ENCODE data around the gene DOK7.

Gene DOK7

DNA sequence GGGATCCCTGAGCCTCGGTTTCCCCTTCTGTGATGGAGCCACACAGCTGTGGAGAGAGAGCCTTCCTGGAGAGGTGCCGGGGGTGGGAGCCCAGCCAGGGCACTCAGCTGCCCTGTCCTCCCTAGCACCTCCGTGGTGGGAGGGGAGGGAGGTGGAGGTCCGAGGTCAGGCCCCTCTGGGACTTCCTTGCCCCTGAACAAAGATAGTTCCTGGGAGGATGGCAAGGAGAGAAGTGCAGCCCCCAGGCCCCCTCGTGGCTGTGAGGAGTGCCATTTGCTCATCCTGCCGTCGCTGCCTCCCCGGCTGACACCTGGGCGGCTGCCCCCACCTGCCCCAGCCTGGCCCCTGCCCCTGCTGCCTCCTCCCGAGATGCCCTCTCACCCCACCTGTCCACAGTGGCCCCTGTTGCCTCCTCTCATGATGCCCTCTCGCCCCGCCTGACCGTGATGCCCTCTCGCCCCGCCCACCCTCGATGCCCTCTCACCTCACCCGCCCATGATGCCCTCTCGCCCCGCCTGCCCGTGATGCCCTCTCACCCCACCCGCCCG, 12.7 kb downstream of the DOK7 start:
- DNase-seq (ENCODE audit: low spot score), result no peak

GRCh38 chr4:3476341-3476747, 13.2 kb downstream of the DOK7 start:
- DNase-seq (ENCODE audit: low spot score), result no peak

DNA sequence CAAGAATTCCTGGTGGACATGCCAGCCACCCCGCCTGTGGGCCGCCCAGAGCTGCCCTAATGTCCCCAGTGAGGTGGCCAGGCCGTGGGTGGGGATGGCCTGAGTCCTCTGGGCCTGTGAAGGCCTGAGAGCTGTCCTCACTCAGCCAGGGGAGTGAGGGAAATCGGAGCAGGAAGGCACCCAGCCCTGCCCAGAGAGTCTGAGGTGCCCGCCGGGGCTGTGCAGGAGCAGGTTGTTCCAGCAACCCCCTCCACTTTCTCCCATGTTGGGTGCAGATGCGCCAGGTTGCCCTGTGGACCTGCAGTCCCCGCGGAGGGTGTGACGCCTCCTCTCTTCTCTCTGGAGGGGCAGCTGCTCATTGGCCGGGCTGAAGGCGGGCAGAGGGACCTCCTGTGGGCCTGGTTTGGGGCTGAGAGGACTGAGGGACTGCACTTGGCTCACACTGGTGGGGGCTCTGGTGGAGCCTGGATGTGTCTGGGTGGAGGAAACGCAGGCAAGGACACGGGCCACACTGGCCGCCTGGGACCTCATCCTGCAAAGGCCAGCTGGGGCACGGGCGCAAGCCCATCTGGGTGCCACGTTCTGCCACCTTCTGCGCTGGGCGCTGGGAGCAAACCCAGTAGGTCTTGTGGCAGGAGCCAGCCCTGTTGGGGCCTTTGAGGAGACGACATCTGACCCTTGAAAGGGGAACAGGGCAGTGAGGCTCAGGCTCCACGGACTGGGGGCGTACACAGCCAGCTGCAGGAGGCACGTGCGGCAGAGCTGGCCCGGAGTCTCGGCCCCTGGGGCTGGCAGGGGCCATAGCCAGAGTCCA, 14.0 kb downstream of the DOK7 start:
- DNase-seq (ENCODE audit: low spot score), result no peak

DNA sequence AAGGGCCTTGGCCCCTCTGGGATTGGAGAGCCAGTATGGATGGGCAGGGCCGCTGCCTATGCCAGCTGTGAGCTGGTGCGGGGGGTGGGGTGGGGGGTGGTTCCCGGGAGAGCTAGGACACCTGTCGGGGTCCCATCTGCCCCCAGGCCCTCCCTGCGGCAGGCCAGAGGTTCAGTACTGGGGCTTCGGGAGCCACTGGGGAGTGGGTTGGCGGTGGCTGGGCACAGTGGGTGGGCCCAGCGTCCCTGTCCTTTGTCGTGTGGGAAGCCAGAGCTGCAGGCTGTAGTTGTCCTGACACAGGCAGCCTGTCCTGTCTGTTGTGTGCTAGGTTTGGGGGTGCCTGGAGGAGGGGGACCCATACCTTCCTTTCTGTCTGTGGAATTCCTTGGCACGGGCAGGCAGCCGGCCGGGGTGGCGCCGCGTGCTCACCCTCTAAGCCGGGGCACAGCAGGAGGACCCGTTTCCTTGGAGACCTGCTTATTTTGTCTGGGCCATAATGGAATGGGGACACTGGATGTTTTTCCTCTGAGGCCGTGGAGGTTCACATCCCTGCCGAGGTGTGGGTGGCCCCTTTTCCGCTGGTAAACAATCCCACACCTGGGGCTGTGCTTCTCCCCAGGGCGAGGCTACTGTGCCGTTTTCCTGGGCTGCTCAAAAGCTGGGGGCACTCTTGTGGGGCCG, 14.8 kb downstream of the DOK7 start:
- no peak for DNase-seq (ENCODE audit: low spot score)

DNA sequence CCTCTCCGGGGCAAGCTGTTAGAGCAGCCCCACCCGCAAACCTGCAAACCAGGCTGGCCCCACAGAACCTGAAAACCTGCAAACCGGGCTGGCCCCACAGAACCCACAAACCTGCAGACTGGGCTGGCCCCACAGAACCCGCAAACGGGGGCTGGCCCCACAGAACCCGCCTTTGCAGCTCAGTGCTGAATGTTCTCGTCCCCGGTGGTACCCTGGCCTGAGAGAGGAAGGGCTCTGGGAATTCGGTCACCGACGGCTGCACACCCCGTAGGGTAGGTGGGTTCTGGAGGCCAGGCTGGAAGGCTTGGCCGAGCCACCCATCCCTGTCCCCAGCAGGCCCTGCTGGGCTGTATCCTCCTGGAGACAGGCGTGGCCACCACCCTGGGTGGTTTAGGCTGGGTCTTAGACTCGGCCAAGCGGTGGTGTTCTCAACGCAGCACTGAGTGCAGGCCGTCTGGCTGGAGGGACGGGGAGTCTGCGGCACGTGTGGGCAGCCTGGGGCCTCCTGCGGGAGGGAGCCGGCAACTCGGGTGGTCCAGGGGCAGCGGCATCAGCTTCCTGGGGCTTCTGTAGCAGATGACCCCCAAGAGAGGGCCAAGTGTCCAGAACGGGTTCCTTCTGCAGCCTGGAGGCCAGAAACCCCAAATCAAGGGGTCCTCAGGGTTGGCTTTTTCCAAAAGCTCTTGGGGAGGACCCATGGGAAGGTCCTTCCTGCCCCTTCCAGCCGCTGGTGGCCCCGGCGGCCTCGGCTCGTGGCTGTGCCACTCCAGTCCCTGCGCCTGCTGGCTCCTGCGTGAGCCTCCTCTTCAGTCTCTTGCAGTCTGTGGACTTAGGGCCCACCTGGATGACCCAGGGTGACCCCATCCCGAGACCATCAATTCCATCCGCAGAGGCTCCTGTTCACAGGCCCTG, 15.6 kb downstream of the DOK7 start:
- no peak for DNase-seq (ENCODE audit: low spot score)

GRCh38 chr4:3479358-3480101, 16.4 kb downstream of the DOK7 start:
- DNase-seq (ENCODE audit: low spot score), result no peak

DNA sequence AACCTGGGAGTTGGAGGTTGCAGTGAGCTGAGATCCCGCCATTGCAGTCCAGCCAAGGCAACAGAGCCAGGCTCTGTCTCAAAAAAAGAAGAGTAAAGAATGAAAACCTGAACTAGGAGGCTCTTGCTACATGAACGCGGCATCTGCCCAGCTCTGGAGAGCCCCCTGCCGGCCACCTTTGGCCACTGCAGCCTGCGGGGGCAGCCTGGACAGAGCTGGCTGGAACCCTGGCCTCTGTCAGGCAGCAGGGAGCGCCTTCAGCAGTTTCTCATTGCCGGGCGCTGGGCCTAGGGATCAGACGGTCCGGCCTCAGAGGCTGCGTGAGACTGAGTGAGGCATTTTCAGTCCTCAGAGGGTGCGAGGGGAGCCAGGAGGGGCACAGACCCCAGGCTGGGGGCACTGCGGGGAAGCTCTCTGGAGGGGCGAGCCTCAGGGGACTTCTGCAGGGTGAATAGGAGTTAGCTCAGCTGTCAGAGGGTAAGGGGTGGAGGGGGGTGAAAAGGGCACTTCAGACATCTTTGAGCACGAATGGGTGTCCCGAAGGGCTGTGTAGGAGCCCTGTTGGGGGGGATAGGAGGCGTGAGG, 17.5 kb downstream of the DOK7 start:
- peak; percentile 70 for DNase-seq (ENCODE audit: low spot score)

- DNase-seq (ENCODE audit: low spot score), result no peak
These were observed 18.0 kb downstream of the DOK7 start for GRCh38 chr4:3481113-3481531.

DNA sequence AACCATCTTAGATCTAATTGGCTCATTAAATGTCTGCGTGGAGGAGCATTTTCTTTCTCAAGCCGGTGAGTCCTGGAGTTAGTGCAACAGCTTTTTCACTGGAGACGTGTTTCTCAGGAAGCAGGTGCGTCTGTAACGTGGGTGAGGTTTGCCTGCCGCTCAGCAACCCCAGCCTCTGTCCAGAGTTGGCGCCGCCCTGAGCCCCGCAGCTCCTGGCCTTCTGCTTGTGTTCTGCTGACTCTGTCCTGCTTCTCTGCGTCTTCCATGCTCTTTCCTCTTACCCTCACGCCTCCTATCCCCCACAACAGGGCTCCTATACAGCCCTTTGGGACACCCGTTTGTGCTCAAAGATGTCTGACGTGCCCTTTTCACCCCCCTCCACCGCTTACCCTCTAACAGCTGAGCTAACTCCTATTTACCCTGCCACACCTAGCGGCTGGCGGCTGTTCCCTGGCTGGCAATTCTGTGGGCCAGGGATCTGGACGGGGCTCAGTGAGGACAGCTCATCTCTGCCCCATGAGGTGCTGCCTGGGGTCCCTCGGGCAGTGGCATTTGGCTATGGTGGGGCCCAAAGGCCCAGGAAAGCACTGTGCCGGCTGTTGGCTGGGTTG, 18.8 kb downstream of the DOK7 start:
- no peak for DNase-seq (ENCODE audit: low spot score)

DNA sequence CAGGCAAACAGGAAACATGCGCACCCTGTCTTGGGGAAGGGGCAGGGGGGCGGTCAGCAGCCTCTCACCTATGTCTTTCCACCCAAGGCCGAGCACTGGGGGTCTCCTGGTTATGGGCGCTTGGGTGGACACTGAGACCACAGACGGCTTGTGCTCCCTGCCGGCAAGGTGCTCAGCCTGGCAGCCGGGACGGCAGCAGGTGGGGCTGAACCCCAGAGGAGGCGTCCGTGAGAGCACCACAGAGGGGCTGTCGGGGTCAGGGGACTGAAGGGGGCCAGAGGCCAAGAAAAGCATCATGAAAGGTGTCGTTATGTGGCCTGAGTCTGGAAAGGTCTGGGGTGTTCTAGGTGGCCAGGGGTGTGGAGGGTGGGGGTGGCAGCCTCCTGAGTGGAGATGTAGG, 19.6 kb downstream of the DOK7 start:
- DNase-seq (ENCODE audit: low spot score), result no peak

DNA sequence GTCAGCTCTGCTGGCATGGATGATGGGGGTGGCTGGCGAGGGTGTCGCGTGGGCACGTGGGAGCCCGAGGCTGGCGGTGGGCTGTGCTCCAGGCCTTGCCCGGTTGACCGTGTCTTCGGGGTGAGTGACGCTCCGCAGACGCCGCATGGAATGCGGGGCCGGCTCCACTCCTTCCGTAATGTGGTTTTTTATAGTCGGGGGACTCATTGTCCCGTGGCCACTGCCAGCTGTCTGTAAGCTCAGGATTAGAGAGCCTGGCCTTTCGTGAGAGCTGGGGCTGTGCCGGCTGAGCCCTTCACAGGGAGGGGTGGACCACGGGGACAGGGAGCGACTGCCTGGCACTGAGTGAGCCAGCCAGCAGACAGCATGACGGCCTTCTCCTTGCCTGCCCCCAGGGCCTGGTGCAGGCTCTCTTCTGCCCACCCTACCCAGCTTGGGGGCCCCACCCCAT, 20.4 kb downstream of the DOK7 start:
- DNase-seq (ENCODE audit: low spot score), result no peak

DNA sequence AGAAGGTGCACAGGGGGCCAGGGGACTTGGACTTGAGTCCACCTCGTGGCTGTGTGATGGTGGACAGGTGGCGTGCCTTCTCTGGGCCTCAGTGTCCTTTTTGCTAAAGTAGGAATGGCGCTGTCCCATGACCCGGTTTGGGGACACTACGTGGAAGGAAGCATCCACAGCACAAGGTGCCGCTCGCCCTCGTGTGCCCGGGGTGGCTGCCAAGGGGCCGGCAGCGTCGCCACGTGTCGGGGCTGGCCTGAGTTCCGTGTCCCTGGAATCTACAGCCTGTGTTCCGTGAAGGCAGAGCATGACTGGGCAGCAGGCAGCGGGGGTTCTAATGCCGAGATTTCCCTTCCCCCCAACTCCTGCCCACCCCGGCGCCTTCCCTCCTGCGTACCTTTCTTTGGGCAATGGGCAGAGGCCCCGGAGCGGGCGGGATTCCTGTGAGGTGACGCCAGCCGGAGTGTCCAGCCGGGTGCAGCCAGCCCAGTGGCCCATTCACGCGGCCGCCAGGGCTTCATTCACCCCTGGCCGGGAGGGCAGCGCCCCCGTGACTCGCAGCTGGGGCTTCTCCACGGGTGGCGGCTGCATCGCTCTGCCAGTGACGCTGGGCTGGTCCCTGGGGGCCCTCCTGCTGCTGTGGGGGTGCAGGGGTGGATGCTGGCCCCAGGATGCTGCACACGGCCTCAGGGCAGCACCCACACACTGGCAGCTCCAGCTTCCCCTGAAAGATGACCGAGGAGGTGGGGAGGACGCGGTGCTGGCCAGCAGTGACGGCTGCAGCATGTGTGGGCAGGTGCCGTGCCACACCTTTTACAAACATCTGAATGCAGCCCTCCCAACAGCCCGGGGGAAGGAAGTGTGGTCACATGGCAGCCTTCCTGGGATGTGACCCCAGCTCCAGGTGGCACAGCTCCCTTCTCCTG, 21.2 kb downstream of the DOK7 start:
- DNase-seq (ENCODE audit: low spot score), result no peak

DNA sequence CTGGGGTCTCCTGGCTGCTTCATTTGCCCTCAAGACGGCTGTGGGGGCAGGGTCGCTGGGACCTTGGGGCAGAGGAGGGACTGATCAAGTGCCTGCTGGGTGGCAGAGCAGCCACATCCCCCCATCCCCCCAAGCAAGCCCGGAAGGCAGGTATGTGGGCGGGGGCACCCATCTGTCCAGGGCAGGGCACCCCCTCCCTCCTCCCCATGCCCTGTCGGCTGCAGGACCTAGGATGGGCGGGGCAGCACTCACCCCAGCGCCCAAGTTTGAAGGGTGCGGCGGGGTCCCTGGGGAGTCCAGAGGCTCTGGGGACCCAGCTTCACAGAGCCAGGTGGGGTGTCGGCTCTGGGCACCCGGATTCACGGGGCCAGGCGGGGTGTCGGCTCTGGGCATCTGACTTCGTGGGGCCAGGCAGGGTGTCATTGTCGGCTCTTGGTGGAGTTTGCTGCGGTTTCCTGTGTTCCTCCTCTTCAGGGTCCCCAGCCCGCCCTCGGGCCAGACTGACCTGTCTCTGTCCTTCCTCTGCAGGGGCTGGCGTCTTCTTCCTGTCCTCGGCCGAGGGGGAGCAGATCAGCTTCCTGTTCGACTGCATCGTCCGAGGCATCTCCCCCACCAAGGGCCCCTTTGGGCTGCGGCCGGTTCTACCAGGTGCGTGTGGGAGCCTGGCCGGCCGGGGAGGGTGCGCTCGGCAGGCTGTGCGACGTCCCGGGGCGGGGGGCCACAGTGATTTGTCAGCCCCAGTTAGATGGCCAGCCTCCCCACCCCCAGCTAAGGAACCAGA, 22.1 kb downstream of the DOK7 start:
- DNase-seq (ENCODE audit: low spot score), result no peak

DNA sequence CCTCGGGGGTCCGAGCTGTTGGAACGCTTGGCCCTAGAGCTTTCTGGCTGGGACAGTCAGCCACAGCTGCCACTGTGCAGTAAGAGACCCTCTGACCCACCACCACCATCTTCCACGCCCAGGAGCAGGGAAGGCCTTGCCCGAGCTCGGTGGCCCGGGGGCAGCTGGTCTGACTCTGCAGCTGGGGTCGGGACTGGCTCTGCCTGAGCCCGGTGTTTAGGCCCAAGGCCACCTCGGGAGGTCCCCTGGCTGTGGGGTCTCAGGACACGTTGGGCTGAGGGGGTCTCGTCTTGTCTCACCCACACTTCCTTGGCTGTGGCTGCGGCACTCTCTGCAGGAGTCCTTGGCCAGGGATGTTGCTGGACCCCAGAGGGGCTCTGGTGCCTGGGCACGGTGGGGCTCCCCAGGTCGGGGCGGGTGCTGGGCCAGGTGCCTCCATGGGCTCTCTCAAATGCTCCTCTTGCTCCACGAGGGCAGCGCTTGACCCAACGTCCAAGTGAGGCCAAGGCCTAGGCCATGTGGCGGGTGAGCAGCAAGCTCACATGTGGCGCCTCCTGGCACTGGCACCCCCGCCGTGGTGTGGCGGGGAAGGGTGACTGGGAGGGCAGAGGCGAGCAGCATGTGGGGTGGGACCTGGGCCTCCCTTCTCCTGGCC, 22.9 kb downstream of the DOK7 start:
- DNase-seq (ENCODE audit: low spot score), result no peak

DNA sequence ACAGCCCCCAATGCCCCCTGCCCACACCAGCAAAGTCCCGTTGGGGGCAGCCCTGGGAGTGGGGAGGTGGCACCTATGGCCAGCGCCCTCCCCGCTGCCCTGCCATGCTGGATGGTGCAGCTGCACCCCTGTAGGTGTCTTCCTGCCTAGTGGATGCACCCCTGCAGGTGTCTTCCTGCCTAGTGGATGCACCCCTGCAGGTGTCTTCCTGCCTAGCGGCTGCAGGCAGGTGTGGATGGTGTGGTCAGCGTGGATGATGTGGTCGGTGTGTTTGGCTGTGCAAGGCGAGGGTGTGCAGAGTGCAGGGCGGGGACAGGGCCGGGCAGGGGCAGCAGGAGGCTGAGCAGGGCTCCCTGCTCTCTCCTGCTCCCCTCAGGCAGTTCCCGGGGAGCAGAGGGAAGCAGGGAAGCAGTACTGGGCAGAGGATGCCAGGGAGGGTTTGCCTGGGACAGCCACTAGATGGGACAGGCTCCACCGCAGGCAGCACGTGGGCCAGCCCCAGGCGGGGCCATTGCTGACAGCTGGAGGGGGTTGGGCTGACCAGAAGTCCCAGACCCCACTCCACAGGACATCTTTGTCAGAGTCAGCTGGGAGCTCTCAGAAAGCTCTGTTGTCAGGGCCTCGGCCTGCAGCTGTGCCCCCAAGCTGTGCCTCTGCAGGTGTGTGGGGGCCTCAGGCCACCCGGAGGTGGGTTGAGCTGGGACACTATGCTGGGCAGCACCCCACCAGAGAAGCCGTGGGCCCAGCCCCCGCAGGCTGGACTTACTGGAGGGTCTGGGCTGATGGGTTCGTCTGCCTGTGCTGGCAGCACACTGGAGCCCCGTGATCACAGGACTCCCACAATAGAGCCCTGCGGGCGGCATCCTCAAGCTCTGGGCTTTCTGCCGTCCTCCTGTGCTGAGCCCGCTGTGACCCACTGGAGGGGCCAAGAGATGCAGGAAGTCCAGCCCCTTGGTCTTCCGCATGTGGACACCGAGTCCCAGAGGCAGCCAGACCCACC, 23.7 kb downstream of the DOK7 start:
- no peak for DNase-seq (ENCODE audit: low spot score)

DNA sequence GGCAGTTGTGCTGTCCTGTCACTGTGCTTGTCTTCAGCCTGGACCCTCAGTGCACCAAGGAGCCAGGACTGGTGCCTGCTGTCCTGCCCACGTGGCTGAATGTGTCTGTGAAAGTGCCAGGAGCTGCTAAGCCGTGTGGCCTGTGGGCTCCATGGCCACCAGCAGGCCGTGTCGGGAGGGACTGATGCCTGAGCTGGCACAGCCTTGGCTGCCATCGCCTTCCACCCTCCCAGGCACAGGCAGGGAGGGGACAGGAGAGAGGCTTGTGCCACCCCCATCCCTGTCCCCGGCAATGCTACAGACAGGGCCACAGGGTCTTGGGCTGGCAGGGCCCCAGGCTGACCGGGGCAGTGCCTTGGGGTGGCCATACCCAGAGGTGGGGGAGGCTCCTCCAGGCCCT, 24.8 kb downstream of the DOK7 start:
- no peak for DNase-seq (ENCODE audit: low spot score)

- DNase-seq (ENCODE audit: low spot score), result no peak
These were observed 25.7 kb downstream of the DOK7 start for GRCh38 chr4:3488820-3489219.
